ENCODE data around the gene PATE4.
"Not testable (repeated sequence)": the region's sequence is repeated elsewhere in the genome, so short reads cannot be mapped to it uniquely, and the experiment has no call there.

The PATE4 gene, protein sequence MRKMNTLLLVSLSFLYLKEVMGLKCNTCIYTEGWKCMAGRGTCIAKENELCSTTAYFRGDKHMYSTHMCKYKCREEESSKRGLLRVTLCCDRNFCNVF

DNA sequence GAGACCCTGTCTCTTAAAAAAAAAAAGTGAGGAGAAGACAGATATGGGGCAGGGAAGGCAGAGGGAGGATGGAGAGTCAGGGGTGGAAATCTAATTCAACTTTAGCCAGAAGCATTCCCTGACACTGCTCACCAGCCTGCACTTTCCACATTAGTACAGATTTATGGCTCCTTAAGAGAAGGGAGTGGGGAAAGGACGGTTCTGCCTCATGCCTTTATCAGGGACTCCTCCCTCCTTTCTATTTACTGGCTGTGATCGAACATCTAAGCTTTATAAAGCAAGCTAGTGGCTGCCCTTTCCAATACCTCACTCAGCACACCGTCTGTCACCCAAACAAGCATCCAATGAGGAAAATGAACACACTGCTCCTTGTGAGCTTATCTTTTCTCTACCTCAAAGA, at the start of gene PATE4:
TSS of gene PATE4 (plus strand) at position 301 of the 400 bp plus-strand sequence. CDS start at position 345, 44 bp downstream.
- no peak for DNase-seq

DNA sequence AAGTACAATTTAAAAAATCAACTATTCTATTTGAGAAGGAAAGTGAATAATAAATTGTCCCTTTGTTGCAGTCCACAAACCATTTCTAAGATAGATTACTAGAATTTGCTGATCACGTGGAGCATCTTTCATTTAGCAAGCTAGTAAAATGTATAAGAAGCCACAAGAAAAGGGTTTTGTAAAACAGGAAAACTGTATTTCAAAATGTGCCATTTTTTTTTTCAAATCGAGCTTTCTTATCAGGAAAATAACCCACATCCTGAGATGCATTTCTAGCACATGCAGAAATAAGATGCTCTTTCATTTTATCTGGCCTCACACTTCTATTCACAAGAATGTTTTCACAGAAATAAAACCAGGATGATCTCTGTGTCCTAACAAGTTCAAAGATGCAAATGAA, 48.4 kb upstream of the PATE4 start:
- no peak for DNase-seq

DNA sequence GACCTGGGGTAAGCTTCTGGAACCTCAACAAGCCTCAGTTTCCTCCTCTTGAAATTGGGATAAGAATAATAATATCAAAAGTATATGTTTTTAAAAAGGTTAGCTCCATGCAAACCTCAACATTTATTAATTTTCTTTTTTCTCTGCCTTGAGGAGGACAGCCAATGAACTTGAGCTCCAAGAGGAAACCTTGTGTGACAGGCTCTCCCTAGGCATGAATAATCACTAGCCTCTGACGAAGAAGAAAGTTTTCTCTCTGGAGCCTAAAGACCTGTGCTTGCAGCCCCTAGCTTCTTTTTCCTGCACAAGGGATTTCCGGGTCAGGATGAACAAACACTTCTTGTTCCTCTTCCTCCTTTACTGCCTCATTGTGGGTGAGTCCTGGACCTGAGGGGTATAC, 45.3 kb upstream of the PATE4 start, which contains the start of gene PATE3:
TSS of gene PATE3 (plus strand) at position 301 of the 400 bp plus-strand sequence. CDS start at position 326, 25 bp downstream.
- DNase-seq: no peak

DNA sequence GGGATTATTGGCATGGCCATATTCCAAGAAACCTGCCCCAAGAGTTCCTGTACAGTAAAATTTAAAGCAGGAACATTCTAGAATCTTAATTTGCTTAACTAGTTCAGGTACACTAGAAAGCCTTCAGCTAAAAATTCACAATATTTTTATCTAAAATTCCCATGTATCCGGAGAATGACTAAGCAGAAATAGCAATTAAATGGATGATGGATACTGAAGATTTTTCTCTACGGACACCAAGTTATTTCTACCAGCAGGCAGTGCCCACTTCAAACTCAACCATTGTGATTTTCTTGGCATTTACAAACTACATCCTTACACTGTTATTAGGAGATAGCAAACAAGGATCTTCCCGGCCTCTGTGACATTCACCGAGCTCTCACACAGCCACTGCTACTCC, 42.3 kb upstream of the PATE4 start:
- DNase-seq: no peak

DNA sequence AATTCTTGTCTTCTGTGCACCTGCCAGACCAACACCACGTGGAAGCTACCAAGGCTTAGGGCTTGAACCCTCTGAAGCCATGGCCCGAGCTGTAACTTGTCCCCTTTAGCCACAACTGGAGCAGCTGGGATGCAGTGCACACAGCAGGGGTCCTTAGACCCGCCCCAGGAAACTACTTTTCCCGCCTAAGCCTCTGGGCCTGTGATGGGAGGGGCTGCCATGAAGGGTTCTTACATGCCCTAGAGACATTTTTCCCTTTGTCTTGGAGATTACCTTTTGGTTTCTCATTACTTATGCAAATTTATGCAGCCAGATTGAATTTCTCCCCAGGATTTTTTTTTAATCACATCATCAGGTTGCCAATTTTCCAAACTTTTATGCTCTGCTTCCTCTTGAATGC, 35.5 kb upstream of the PATE4 start:
- no peak for DNase-seq

DNA sequence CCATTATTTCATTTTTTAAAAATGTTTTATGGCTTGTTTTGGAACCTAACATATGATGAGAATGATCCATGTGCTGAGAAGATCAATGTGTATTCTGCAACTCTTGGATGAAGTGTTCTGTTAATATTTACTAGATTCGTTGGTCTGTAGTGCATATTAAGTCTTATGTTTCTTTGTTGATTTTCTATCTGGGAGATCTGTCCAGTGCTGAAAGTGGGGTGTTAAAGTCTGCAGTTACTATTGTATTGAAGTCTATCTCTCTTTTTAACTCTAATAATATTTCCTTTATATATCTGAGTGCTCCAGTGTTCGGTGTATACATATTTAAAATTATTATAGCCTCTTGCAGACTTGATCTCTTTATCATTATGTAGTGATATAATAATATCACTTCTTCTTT, 33.3 kb upstream of the PATE4 start:
- no peak for DNase-seq

DNA sequence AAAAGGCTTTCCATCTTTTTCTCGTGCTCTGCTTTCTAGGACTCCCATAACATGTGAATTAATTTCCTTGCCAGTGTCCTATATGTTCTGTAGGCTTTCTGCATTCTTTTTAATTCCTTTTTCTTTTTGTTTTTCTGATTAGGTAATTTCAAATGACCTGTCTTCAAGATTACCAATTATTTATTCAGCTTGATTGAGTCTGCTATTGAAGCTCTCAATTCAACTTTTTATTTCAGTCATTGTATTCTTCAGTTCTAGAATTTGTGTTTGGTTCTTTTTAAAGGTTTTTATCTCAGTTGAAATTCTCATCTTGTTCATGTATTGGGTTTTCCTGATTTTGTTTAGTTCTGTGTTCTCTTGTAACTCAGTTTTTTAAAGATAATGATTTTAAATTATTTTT, 30.7 kb upstream of the PATE4 start:
- DNase-seq: no peak

DNA sequence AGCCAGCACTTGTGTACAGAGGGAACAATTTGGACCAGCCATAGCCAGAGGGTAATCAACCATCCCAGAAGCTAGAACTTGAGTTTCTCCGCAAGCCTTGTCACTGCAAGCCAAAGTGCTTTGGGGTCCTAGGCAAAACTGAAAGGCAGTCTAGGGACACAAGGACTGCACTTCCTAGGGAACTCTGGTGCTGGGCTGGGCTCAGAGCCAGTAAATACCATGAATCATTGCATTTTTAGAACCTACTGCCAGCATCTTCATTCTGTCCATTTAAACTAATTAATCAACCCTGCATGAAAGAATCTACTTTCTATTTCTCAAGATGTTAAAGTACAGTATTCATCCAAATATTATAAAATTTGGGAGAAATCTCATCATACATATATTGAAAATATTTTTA, 25.2 kb upstream of the PATE4 start:
- DNase-seq: no peak

DNA sequence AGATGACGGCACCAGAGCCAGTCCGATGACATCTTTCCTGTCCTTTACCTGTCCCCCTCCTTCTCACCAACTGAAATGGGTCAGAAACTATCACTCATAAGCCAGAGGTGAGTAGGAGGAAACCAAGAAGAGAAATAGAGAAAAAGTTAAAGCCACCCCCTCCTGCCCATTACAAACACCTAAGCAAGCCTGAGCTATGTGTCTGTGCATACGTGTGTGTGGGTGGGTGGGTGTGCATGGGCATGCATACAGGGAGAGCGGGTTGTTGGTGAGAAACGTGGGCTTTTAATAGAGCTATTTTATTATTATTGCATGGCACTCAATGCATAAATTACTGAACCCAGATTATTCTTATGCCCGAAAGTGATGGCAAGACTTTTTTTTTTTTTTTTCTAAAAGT, 2.6 kb downstream of the PATE4 start:
- DNase-seq: no peak

DNA sequence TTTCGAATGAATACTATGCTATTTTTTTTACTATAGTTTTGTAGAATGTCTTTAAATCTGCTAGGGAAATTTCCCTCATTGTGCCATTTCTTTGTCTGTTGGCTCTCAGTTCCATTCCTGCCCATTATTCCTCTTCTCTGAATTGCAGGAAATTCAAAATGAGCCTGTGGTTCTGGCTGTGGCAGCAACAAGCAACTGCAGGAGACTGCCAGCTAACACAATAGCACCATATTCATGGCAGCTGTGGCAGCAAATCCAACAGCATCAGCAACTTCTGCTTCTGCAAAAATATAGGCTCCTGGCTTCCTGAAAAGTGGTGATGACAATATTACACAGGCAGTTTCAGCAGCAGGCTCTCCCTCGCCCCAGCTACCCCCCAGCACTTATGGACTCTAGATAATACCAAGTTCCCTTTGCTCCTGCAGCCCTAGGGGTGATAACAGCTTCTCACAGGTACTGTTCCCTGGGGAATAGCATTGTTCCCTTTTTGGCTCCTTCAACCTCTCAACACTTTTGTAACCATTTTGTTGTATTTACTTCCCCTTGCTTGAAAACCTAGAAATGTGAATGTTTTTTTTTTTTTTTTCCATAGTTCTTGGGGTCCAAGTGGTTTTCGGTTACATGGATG, 9.3 kb downstream of the PATE4 start:
- DNase-seq: no peak

DNA sequence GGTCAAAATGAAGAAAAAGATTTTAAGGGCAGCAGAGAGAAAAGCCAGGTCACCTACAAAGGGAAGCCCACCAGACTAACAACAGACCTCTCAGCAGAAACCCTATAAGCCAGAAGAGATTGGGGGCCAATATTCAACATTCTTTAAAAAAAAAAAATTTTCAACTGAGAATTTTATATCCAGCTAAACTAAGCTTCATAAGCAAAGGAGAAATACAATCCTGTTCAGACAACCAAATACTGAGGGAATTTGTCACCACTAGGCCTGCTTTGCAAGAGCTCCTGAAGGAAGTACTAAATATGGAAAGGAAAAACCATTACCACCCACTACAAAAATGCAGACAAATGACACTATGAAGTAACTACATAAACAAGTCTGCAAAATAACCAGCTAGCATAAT, 13.1 kb downstream of the PATE4 start:
- no peak for DNase-seq

DNA sequence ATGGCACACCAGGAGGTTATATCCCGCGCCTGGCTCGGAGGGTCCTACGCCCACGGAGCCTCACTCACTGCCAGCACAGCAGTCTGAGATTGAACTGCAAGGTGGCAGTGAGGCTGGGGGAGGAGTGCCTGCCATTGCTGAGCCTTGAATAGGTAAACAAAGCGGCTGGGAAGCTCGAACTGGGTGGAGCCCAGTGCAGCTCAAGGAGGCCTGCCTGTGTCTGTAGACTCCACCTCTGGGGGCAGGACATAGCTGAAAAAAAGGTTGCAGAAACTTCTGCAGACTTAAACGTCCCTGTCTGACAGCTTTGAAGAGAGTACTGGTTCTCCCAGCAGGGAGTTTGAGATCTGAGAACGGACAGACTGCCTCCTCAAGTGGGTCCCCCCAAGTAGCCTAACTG, 24.6 kb downstream of the PATE4 start:
- DNase-seq: not testable (repeated sequence)

DNA sequence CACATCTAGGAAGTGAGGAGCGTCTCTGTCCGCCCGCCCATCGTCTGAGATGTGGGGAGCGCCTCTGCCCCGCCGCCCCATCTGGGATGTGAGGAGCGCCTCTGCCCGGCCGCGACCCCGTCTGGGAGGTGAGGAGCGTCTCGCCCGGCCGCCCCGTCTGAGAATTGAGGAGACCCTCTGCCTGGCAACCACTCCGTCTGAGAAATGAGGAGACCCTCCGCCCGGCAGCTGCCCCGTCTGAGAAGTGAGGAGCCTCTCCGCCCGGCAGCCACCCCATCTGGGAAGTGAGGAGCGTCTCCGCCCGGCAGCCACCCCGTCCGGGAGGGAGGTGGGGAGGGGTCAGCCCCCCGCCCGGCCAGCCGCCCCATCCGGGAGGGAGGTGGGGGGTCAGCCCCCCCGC, 29.7 kb downstream of the PATE4 start:
- not testable (repeated sequence) for DNase-seq

DNA sequence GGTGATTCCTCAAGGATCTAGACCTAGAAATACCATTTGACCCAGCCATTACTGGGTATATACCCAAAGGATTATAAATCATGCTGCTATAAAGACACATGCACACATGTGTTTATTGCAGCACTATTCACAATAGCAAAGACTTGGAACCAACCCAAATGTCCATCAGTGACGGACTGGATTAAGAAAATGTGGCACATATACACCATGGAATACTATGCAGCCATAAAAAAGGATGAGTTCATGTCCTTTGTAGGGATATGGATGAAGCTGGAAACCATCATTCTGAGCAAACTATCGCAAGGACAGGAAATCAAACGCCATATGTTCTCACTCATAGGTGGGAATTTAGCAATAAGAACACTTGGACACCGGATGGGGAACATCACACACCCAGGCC, 32.2 kb downstream of the PATE4 start:
- not testable (repeated sequence) for DNase-seq

DNA sequence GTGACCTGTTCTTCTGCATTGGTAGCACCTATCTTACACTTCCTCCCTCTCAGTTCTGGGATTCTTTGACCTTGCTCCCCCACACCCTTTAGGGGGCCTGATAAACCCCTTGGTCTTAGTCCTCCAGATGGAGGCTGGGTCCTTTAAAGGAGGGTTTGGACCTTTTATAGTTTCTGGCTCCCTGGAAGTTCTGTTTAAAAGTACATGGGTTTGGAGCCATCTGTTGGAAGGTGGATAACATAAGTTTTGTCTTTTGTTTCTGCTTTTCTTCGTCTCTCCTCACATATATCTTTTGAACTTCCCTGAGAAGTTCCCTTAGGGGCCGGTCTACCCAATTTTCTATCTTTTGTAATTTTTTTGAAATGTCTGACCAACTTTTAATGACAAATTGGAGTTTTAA, 36.4 kb downstream of the PATE4 start:
- no peak for DNase-seq

DNA sequence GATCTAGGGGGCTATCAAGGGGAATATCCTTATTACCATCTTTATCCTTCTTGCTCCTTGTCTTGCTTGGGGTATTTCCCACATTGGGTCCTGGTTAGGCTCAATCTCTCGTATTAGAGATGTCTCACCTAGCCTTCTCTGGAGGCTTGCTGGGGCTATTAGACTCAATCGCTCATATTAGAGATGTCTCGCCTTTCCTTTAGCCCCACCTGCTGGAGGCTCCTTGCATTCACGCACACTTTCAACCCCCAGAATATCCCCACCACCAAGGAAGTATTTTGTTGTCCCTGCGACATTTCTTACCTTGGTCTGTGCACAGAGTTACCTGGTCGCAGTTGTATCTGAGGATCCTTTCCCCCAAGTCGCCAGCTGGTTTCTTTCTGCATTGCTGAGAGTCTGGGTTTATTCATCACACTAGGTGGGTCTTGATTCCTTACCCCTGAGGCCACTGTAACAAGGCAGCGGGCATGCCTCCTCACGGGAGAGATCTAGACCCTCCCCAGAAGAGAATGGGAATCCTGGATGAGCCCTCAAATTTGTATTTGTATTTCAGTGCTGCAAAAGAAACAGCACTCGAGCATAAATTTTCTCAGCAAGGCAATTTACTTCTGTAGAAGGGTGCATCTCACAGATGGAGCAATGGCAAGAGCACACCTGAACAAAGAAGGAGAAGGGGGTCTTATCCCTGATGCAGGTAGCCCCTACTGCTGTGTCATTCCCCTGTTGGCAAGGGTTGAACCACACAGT, 38.4 kb downstream of the PATE4 start:
- peak in 2 of 3 experiments; percentile 2 to 28 for DNase-seq

DNA sequence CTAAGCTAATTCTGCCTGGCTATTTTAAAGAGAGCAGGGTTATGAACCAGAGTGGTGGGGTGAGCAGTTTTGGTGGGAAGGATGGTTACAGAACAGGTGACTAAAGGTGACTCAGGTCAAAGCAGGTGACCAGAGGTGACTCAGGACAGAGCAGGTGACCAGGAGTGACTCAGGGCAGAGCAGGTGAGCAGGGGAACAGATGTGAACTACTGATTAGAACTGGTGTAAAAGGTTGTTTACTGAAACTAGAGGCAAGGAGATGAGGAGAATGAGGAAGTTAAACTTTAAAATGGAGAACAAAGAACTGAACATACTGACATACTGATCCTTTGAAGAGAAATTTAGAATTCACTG, 39.0 kb downstream of the PATE4 start:
- DNase-seq: no peak

DNA sequence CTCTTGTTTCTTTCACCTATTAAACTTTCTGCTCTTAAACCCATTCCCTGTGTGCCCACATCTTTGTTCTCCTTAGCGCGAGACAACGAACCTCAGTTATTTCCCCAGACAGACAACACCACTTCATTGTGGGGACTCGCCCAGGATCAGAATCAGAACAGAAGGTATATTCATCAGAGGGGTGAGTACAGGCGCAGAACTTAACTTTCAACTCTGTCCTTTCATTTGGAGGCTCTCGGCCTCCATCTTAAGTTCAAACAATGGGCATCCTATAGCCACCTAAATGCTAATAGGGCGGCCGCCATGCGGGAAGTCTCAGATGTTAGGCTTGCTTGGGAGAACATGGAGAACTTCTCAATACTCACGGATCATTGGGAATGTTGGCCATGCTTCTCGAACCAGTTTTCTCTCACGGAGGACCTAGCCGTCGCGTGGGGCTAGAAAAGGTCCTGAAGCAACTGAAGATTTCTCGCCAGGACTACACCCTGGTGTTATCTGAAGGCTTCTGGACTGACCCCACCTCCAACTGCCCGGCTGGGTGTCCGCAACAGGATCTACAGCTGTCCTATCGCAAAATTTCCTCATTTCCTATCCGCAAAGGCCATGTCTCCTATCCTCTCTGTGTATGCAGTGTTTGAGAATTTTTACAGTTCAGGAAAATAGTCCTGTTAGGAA, 40.9 kb downstream of the PATE4 start:
- no peak for DNase-seq

DNA sequence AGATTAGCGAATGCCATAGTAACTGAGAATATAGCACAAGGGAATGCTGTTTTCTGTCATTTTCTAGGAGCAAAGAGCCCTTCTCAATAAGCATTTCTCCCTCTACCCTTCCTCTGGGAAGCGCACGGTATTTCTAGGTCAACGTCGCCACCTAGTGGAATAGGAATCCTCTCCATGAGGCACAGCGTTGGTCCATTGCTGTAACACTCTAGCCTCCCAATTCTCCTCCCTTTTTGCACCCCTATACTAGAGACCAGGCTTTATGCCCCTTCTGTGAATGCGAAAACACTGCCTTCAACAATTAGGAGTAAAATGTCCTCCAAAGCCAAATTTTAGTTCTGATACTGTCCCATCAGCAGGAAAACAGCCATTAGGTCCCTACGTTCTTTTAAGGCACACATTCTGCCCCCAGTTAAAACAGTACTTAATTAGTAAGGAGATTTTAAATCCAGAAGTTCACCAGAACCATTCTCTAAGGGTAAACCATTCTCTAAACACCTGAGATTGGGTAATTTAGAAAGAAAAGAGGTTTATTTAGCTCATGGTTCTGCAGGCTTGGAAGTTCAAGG, 41.5 kb downstream of the PATE4 start:
- DNase-seq: peak; percentile 53 to 84 (median 64)

DNA sequence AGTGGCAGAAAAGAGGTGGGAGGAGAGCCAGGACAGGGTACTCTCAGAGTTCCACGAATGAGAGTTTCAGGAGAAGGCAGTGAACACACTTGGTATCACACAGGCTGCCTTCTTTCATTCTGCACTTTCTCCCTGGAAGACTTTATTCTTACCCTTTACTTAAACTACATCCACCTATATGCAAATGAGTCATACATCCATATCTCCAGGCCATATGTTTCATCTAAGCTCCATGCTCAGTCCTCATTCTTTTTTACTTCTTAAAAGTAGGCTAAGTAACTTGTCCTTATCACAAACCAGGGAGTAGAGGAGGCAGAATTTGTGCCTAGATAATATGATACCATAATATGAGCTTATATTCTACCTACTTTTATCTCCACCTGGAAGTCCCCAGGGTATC, 48.2 kb downstream of the PATE4 start:
- no peak for DNase-seq

DNA sequence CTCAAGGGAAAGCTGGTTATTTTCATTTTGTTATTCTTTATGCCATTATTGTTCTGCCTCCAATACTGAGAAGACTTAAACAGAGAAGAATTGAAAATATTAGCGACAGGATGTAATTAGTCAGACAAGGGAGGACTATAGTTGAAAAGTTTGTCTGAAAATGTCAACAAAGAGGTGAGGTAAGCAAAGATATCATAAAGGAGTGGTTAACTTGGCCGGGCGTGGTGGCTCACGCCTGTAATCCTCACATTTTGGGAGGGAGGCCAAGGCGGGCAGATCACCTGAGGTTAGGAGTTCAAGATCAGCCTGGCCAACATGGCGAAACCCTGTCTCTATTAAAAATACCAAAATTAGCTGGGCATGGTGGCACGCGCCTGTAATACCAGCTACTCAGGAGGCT, 50.3 kb downstream of the PATE4 start:
- no peak for DNase-seq

DNA sequence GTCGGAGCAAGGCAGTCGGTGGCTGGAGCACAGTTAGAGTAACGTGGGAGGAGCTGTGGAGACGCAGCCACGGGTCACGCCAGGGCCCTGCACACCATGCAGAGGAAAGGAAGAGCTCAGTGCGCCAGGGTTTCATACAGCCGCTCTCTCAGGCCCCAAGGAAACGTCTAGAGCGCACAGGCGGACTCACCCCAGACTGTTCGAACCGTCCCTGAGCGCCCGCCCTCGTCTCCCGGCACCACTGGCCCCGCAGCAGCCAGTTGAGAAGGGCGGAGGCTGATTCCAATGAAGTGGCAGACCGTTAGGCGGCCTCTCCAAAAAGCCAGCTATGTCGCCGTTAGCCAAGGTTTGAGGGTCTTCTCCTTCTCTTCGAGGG, 53.9 kb downstream of the PATE4 start:
- peak; percentile 49 to 97 (median 97) for DNase-seq

All from NCI-H1417 (cell line).